DOHH2 (cell line): Measurements from ENCODE around the gene ZIC5.

ENCODE experiments used
- EZH2phosphoT487 ChIP-seq: fragments of 200-600 bp; sonication (generic); IDR thresholded peaks from 2 replicates; pipeline ENCODE4 v1.6.1; 2017; ENCODE audit warnings: borderline replicate concordance, mild to moderate bottlenecking, antibody characterized with exemption, low read length, moderate library complexity, mixed read lengths
- TF ChIP-seq, protein P1 (sequence below): fragments of 200-600 bp; sonication (generic); IDR thresholded peaks from one replicate; pipeline ENCODE4 v1.5.1; 2014; ENCODE audit warnings: antibody characterized with exemption, mild to moderate bottlenecking, low read depth, low read length; ENCODE audit not compliant: poor library complexity, severe bottlenecking

- TF ChIP-seq, protein P1, sequence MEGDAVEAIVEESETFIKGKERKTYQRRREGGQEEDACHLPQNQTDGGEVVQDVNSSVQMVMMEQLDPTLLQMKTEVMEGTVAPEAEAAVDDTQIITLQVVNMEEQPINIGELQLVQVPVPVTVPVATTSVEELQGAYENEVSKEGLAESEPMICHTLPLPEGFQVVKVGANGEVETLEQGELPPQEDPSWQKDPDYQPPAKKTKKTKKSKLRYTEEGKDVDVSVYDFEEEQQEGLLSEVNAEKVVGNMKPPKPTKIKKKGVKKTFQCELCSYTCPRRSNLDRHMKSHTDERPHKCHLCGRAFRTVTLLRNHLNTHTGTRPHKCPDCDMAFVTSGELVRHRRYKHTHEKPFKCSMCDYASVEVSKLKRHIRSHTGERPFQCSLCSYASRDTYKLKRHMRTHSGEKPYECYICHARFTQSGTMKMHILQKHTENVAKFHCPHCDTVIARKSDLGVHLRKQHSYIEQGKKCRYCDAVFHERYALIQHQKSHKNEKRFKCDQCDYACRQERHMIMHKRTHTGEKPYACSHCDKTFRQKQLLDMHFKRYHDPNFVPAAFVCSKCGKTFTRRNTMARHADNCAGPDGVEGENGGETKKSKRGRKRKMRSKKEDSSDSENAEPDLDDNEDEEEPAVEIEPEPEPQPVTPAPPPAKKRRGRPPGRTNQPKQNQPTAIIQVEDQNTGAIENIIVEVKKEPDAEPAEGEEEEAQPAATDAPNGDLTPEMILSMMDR, result no peak
- no peak for TF ChIP-seq EZH2phosphoT487
Measured at GRCh38 chr13:99991013-99991827, 19.7 kb upstream of the ZIC5 start.
